Activated CD4-positive, alpha-beta T cell treated with anti-CD3 and anti-CD28 coated beads, Interleukin-2, Interleukin-4, amounts not matched to agents 100 ng/mL and 50 ng/mL, durations not matched to agents 16 hours and 8 hours (primary cell): ENCODE data around the gene CUX1.
A peak's percentile ranks its signal among the peaks of the same experiment; 100 is the strongest.
"Not testable (repeated sequence)": the region's sequence is repeated elsewhere in the genome, so short reads cannot be mapped to it uniquely, and the experiment has no call there.

Source experiments
- DNase-seq: peaks from one replicate; pipeline ENCODE4 v3.0.0-alpha.2; 2020; ENCODE audit warnings: low spot score

The CUX1 gene

GRCh38 chr7:102288285-102288930 is 471.0 kb downstream of the CUX1 start:
- no peak for DNase-seq

- DNase-seq, result no peak
Observed at GRCh38 chr7:102289057-102289456, 471.6 kb downstream of the CUX1 start.

- DNase-seq, result no peak
Observed at GRCh38 chr7:102291056-102291915, 473.9 kb downstream of the CUX1 start.

- DNase-seq, result no peak
Observed at GRCh38 chr7:102291916-102292267, 474.5 kb downstream of the CUX1 start.

GRCh38 chr7:102292813-102293798 is 475.7 kb downstream of the CUX1 start:
- DNase-seq, result no peak

GRCh38 chr7:102294589-102294988 is 477.2 kb downstream of the CUX1 start:
- no peak for DNase-seq

GRCh38 chr7:102295346-102296178 is 478.1 kb downstream of the CUX1 start:
- no peak for DNase-seq

GRCh38 chr7:102296179-102296438 is 478.7 kb downstream of the CUX1 start:
- no peak for DNase-seq

GRCh38 chr7:102296514-102296913 is 479.1 kb downstream of the CUX1 start:
- no peak for DNase-seq

- DNase-seq, result no peak
Observed at GRCh38 chr7:102297487-102298218, 480.2 kb downstream of the CUX1 start.

- no peak for DNase-seq
Observed at GRCh38 chr7:102300643-102301221, 483.3 kb downstream of the CUX1 start.

- DNase-seq, result not testable (repeated sequence)
Observed at GRCh38 chr7:102301367-102301766, 483.9 kb downstream of the CUX1 start.

GRCh38 chr7:102302025-102302424 is 484.6 kb downstream of the CUX1 start:
- no peak for DNase-seq

- DNase-seq, result no peak
Observed at GRCh38 chr7:102303669-102304422, 486.4 kb downstream of the CUX1 start.

GRCh38 chr7:102304668-102305067 is 487.2 kb downstream of the CUX1 start:
- no peak for DNase-seq

GRCh38 chr7:102305414-102306268 is 488.2 kb downstream of the CUX1 start:
- no peak for DNase-seq

- DNase-seq, result peak; percentile 65
Observed at GRCh38 chr7:102306916-102307677, 489.7 kb downstream of the CUX1 start.

GRCh38 chr7:102310414-102310815 is 493.0 kb downstream of the CUX1 start:
- DNase-seq, result no peak
